ENCODE results near the gene ARL6IP4.
"Not testable (repeated sequence)": the region's sequence is repeated elsewhere in the genome, so short reads cannot be mapped to it uniquely, and the experiment has no call there.

The ARL6IP4 gene

GRCh38 chr12:123006977-123007376, 26.5 kb downstream of the ARL6IP4 start:
- no peak for DNase-seq

GRCh38 chr12:123010110-123010509, 29.6 kb downstream of the ARL6IP4 start:
- no peak for DNase-seq

DNA sequence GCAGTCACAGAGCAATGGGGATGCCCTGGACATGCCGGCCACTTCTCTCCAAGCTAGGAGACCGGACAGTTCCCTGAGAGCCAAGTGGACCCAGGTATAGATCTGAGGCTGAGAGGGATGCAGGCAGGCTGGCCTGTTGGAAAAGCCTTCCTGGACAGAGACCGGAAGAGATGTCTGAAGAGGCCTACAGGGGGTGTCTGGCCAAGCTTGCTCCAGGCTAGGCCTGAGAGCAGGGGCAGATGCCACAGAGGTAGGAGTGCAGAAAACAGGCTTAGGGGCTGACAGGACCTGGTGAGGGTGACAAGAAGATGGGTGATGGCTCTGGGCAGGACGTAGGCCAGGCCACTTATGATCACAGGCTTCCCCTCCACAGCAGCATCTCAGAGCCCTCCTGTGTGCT, 30.2 kb downstream of the ARL6IP4 start:
- DNase-seq = no peak

- no peak for DNase-seq
Observed at GRCh38 chr12:123011701-123012100, 31.2 kb downstream of the ARL6IP4 start.

DNA sequence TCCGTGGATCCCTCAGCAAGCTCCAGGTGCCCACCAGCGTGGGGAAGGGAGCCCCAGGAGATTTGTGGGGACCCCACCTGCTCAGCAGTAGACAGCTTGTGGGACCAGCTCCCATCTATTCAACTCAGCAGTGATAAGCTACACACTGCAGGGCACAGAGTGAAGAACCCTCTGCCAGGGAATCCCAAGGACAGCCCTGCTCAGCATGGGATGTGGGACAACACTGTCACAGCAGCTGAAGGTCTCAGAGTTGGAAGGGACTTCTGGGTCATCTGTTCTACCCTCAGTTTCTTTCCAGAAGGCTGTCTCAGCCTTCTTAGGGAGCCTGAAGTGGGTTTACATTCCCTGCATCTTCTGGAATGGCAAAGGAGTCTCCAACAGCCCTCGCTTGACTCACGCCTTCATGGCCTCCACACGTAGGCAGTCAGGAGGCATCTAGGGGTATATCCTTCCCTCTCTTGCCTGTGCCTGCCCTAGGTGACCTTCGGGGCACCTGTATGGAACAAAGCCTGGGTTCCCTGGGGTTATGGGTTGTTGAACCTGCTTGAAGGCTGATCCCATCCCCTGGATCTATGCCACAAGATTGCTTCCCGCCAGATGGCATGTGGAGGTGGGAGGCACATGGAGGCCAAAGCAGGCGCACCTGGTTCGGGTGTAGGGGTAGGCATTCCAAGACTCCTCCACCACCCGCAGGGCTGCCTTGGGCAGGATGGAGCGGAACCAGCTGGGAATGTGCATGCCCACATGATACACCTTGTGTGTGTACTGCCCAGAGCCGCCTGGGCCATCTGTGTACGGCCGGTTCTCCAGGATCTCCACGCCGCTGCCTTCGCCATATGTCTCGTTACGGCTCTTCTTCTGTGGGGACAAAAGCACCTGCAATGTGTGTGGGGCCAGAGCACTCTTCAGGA, 33.0 kb downstream of the ARL6IP4 start:
- no peak for DNase-seq

GRCh38 chr12:123014473-123014872, 34.0 kb downstream of the ARL6IP4 start:
- DNase-seq = not testable (repeated sequence)

- no peak for DNase-seq
Observed at GRCh38 chr12:123017753-123018152, 37.3 kb downstream of the ARL6IP4 start.

DNA sequence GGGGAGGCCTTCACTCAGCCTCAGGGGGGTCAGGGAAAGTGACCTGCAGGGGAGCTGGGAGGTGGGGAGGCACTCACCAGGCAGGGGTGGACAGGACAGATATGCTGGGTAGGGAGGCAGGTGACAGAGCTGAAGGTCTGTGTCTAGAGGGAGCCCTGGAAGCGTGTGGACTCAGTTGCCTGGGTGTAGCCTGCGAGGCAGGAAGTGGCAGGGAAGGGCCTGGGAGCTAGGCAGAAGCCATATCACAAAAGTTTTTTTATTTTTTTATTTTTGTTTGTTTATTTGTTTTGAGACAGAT, 39.3 kb downstream of the ARL6IP4 start:
- DNase-seq = no peak

- DNase-seq = no peak
Observed at GRCh38 chr12:123021688-123022604, 41.5 kb downstream of the ARL6IP4 start.

DNA sequence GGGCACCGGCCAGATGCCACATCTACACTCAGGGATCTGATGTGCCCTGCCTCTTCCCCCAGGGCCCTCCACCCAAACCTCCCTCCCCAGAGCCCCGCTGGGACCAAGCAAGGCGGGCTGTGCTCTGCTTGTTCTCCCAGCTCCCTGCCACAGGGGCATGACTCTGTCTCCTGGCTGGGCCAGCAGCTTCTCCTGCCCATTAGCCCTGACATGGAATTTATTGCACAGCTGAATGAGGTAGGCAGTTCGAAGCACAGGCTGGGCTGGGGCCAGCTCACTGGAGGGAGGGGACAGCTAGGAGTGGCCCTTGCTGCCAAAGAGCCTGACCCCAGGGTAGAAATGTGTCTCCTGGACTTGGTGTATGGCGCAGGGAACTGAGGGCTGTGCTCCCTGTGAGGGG, 42.4 kb downstream of the ARL6IP4 start:
- DNase-seq = no peak

GRCh38 chr12:123024819-123025391, 44.4 kb downstream of the ARL6IP4 start:
- no peak for DNase-seq

DNA sequence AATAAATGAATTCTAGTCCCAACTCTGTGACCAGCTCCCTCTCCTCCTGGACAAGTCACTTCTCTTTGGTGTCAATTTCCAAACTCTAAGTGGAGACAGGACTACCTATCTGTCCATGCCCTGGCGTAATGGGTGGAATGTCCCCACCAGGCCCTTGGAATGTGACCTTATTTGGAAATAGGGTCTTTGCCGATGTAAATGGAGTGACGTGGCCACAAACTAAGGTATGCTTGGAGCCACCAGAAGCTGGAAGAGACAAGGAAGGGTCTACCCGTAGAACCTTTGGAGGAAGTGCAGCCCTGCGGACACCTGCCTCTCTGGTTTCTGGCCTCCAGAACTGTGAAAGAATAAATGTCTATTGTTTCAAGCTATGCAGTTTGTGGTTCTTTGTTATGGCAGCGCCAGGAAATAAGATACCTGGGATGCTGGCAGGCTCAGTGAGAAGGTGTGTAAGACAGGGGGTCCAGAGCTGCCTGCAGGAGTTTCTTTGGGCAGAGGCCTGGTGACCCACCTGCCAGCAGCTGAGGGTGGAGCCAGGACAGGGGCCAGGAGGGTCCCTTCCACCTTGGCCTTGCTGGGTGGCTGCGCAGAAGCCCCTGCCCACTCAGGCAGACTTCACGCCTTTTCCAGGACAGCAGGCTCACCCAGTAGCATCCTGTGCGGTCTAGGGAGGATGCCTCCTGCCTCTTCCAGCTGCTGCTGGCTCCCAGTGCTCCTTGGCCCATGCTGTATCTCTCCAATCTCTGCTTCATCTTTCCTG, 45.8 kb downstream of the ARL6IP4 start:
- no peak for DNase-seq

DNA sequence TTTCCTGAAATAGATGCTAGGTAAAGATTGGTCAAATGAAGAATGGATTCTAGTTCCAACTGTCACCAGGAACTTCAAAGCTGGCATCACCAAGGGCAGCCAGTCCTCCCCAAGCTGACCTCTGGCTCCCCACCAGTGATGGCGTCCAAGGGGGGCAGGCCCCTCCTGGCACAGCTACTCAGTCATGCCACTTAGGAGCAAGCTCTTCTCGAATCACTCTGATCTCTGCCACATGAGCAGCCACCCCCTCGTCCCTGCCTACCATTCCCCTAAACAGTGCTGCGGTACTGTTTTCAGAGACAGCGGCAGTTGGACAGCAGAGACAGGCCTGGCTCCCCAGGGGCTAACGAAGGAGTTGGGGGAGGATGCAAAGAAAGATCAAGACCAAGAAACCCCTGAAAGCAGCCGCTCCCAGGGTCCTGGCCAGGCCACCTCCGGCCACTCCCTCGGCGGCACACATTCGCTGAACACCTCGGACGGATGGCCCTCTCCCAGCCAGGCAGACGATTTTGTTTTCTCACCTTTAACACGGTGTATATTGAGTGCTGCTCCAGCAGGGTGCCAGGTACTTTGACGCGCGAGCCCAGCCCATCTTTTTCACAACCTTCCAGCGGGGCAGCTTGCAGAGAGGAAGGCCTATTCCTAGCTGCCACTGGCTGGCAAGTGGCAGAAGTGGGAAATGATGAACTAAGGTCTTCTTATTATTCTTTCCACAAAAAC, 47.4 kb downstream of the ARL6IP4 start:
- DNase-seq = no peak

- no peak for DNase-seq
Observed at GRCh38 chr12:123028475-123028874, 48.0 kb downstream of the ARL6IP4 start.

- DNase-seq = no peak
Observed at GRCh38 chr12:123029550-123029949, 49.1 kb downstream of the ARL6IP4 start.

DNA sequence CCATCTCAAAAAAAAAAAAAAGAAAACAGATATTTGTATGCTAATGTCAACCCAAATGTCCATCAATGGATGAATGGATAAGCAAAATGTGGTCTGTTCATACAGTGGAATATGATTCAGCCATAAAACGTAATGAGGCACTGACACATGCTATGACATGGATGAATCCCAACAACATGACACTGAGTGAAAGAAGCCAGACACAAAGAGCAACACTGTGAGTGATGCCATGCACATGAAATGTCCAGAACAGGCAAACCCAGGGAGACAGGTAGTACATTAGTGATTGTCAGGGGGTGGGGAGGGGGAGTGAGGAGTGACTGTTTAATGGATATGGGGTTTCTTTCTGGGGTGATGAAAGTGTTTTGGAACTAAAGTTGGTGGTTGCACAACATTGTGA, 50.2 kb downstream of the ARL6IP4 start:
- DNase-seq = no peak

DNA sequence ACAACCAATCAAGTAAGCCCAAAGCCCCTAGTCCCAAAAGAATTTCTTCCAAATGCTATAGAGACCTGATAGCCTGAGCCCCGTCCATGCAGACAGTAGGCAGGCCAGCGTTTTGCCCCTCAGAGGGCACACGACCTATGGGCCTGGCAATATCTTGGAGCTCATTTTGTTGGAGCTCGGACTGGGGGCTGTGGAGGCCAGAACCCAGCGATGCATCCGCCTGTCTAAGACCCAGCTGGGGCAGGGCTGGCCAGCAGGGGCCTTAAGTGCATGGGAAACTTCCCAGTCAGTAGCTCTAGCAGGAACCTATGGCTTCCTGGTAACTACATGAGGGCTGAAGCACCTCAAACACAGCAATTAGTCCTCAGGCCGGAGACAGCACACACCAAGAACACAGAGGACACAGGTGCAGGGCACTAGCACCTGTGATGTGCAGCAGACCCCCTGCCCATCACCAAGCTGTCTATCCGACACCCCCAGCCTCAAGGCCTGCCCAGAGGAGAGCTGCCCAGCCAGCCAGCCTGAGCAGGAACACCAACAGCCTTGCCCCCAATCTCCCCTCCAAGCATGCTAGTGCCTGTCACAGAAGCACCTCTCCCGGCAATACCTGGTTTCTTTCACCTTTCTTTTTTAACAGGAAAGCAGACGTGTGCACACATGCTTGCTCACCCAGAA, 50.8 kb downstream of the ARL6IP4 start:
- DNase-seq = no peak

Measured in amygdala (tissue), 56 donors.